Body of pancreas (tissue), 4 donors: ENCODE results near the gene TARS3.

Source experiments
- POLR2A ChIP-seq, 3 donors: fragments of 450-650 bp; IDR thresholded peaks; one replicate each; pipeline ENCODE4 v1.6.1; 2016; ENCODE audit warnings: antibody characterized with exemption in 3 of 3, mild to moderate bottlenecking in 2 of 3
- TF ChIP-seq, protein P1 (sequence below), 7 experiments: fragments of 450-650 bp in 4 of 7; fragments of 200-600 bp in 3 of 7; sonication (generic) in 3 of 7; IDR thresholded peaks; one replicate each; pipeline ENCODE4 v1.5.1; 2016 to 2019; ENCODE audit warnings: antibody characterized with exemption in 7 of 7

DNA sequence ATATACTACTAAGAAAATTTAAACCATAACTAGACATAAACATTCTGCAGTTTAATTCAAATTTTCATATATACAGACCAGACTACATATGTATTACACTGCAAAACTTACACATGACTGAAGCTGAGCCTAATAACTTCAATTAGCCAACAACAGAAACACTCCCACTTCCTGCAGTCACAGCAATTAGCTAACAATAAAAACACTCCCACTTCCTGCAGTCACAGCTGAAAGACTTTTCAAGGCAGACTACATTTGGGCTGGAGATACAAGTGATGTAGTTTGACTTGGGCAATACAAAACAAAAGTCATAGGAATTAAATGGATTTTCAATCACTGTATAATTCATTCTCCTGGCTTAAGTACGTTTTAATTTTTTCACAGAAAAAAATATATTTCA is 82.4 kb downstream of the TARS3 start:
- TF ChIP-seq, protein P1, sequence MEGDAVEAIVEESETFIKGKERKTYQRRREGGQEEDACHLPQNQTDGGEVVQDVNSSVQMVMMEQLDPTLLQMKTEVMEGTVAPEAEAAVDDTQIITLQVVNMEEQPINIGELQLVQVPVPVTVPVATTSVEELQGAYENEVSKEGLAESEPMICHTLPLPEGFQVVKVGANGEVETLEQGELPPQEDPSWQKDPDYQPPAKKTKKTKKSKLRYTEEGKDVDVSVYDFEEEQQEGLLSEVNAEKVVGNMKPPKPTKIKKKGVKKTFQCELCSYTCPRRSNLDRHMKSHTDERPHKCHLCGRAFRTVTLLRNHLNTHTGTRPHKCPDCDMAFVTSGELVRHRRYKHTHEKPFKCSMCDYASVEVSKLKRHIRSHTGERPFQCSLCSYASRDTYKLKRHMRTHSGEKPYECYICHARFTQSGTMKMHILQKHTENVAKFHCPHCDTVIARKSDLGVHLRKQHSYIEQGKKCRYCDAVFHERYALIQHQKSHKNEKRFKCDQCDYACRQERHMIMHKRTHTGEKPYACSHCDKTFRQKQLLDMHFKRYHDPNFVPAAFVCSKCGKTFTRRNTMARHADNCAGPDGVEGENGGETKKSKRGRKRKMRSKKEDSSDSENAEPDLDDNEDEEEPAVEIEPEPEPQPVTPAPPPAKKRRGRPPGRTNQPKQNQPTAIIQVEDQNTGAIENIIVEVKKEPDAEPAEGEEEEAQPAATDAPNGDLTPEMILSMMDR (IDR thresholded peaks at IDR 0.05), result no peak
- TF ChIP-seq POLR2A (IDR thresholded peaks at IDR 0.05), result no peak
